Smooth muscle cell (in vitro differentiated cells): ENCODE data around the gene LARGE1. TPM values are rescaled to one million over a fixed set of nuclear protein-coding genes. Genes with fewer than 3 reads are reported as not detected.

Source experiments
- DNase-seq: peaks from one replicate; lab custom pipeline; 2025; ENCODE audit not compliant: unreplicated experiment; lab: John Stamatoyannopoulos, UW
- H2AFZ ChIP-seq: fragments of 200-600 bp; sonication (generic); 2 replicates; pipeline ENCODE4 v1.6.0; 2016; ENCODE audit warnings: antibody characterized with exemption, low read depth, mild to moderate bottlenecking
- H3F3A ChIP-seq: fragments of 200-600 bp; sonication (generic); 2 replicates; pipeline ENCODE4 v1.6.0; 2017; ENCODE audit warnings: antibody characterized with exemption, low read depth
- H3K27ac ChIP-seq: fragments of 200-600 bp; sonication (generic); 2 replicates; pipeline ENCODE4 v1.5.1; 2016; ENCODE audit warnings: low read depth, mild to moderate bottlenecking
- H3K27me3 ChIP-seq: fragments of 200-600 bp; sonication (generic); 2 replicates; pipeline ENCODE4 v1.6.1; 2016; ENCODE audit warnings: low read depth, mild to moderate bottlenecking
- H3K36me3 ChIP-seq: fragments of 200-600 bp; sonication (generic); 2 replicates; pipeline ENCODE4 v1.5.1; 2016; ENCODE audit warnings: low read depth
- H3K4me1 ChIP-seq: fragments of 200-600 bp; sonication (generic); 2 replicates; pipeline ENCODE4 v1.5.1; 2016; ENCODE audit warnings: low read depth
- H3K4me2 ChIP-seq: fragments of 200-600 bp; sonication (generic); 2 replicates; pipeline ENCODE4 v1.6.0; 2016; ENCODE audit warnings: mild to moderate bottlenecking
- H3K4me3 ChIP-seq: fragments of 200-600 bp; sonication (generic); 2 replicates; pipeline ENCODE4 v1.5.1; 2016; ENCODE audit warnings: mild to moderate bottlenecking
- H3K79me2 ChIP-seq: fragments of 200-600 bp; sonication (generic); 2 replicates; pipeline ENCODE4 v1.6.0; 2016; ENCODE audit warnings: low read depth, mild to moderate bottlenecking
- H3K9ac ChIP-seq: fragments of 200-600 bp; sonication (generic); 2 replicates; pipeline ENCODE4 v1.6.0; 2016; ENCODE audit warnings: low read depth
- H3K9me3 ChIP-seq: fragments of 200-600 bp; sonication (generic); replicated peaks from 2 replicates; pipeline ENCODE4 v1.5.1; 2016; ENCODE audit warnings: low read depth
- H4K20me1 ChIP-seq: fragments of 200-600 bp; sonication (generic); 2 replicates; pipeline ENCODE4 v1.6.0; 2016; ENCODE audit warnings: low read depth
- CTCF ChIP-seq: fragments of 200-600 bp; sonication (generic); IDR thresholded peaks from 2 replicates; pipeline ENCODE4 v1.5.1; 2017; ENCODE audit warnings: borderline replicate concordance, mild to moderate bottlenecking, antibody characterized with exemption; ENCODE audit not compliant: insufficient read depth, poor library complexity, severe bottlenecking
- WGBS: methylation state at CpG from one replicate; pipeline ENCODE4 v1.1.7; 2016; ENCODE audit warnings: low lambda C conversion rate; 5-methylcytosine and 5-hydroxymethylcytosine counted together
- polyA plus RNA-seq: library from polyadenylated mRNA; unstranded; fragments of >200 nt; fragmentation: Nextera tagmentation; extraction: Ambion mirVana; gene quantifications from 2 replicates; pipeline ENCODE4 v1.2.1, GENCODE V29; 2016
- total RNA-seq: library from RNA; depleted of rRNA; stranded (reverse); fragments of >200 nt; gene quantifications from 2 replicates; pipeline ENCODE4 v1.2.3, GENCODE V29; 2014

The LARGE1 gene
- total and polyA plus RNA-seq, 2 experiments from 2014 or later: 11.9 to 18.0 TPM

GRCh38 chr22:33882991-33883390 lies 37.3 kb downstream of the LARGE1 start:
- H3K4me3 ChIP-seq: no peak overlapping the region
- no peaks in the 10 kb centered on the region for H3K27me3 ChIP-seq
- TF ChIP-seq CTCF: no peak
- H3K9me3 ChIP-seq: no peaks in the 10 kb centered on the region
- H2AFZ ChIP-seq: no peak overlapping the region
- no peak overlapping the region for H3K9ac ChIP-seq
- H3K4me2 ChIP-seq: no peak overlapping the region
- H4K20me1 ChIP-seq: peaks cover 47% of the 10 kb centered on the region
- no peaks in the 10 kb centered on the region for H3K4me1 ChIP-seq
- H3K27ac ChIP-seq: no peak overlapping the region
- no peaks in the 10 kb centered on the region for H3F3A ChIP-seq
- H3K36me3 ChIP-seq: no peaks in the 10 kb centered on the region
- WGBS: 50% methylated on average over 6 of the region's 6 CpGs
- no peak for DNase-seq
- H3K79me2 ChIP-seq: peaks cover 3% of the 10 kb centered on the region

DNA sequence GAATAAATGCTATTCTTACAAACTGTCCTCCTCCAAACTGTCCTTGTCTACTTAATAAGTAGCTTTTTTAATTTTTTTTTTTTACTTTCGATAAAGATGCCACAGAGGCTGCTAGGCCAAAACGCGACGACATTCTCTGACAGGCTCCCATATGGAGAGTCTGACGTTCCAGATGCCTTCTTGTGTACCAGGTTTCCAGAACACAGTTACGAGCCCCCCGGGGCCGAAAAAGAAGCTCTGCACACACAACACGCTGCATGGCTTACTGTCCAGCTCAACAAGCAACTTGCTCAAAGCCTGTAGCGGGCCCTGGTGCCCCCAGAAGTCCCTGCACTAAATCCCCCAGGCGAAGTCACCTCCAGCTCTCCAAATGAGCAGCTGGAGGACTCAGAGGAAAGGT lies 39.3 kb downstream of the LARGE1 start:
- TF ChIP-seq CTCF: no peak
- no peak overlapping the region for H2AFZ ChIP-seq
- 93% methylated on average over 11 of the region's 11 CpGs for WGBS
- no peaks in the 10 kb centered on the region for H3K27me3 ChIP-seq
- H3K27ac ChIP-seq: no peak overlapping the region
- no peak for DNase-seq
- peaks cover 48% of the 10 kb centered on the region for H4K20me1 ChIP-seq
- no peaks in the 10 kb centered on the region for H3K4me1 ChIP-seq
- no peak overlapping the region for H3K9ac ChIP-seq
- no peaks in the 10 kb centered on the region for H3F3A ChIP-seq
- H3K79me2 ChIP-seq: peaks cover 3% of the 10 kb centered on the region
- no peaks in the 10 kb centered on the region for H3K9me3 ChIP-seq
- no peaks in the 10 kb centered on the region for H3K36me3 ChIP-seq
- no peak overlapping the region for H3K4me2 ChIP-seq
- no peak overlapping the region for H3K4me3 ChIP-seq

DNA sequence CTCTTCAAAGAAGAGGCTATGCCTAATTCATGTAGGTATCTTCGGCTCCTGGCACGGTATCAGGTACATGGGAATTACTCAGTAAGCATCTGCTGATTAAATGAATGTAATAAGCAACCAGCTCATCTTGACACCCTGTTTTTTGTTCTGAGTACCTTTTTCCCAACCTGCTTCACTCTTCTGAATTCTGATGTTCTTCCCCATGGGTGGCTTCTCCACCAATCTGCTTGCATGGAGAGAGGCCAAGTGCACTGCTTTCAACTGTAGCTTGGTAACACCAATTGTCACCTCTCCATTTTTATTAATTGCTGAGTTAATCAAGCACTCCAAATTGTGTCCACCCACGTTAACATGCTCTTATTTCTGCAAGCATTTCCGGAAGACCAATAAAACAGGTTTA lies 40.5 kb downstream of the LARGE1 start:
- H3K79me2 ChIP-seq: peaks cover 3% of the 10 kb centered on the region
- H4K20me1 ChIP-seq: peaks cover 41% of the 10 kb centered on the region
- no peaks in the 10 kb centered on the region for H3K9me3 ChIP-seq
- H3K4me1 ChIP-seq: no peaks in the 10 kb centered on the region
- H3K27me3 ChIP-seq: no peaks in the 10 kb centered on the region
- no peak for TF ChIP-seq CTCF
- no peak for DNase-seq
- no peak overlapping the region for H3K4me2 ChIP-seq
- H3K36me3 ChIP-seq: no peaks in the 10 kb centered on the region
- no peak overlapping the region for H3K9ac ChIP-seq
- no peak overlapping the region for H3K27ac ChIP-seq
- H3F3A ChIP-seq: no peaks in the 10 kb centered on the region
- H3K4me3 ChIP-seq: no peak overlapping the region
- 94% methylated on average over 4 of the region's 4 CpGs for WGBS
- no peak overlapping the region for H2AFZ ChIP-seq

GRCh38 chr22:33875316-33875715 lies 45.0 kb downstream of the LARGE1 start:
- Histone ChIP-seq H4K20me1 (peaks cover 11% of the 10 kb centered on the region), H3K27ac (no peak overlapping the region), H3K4me3 (no peak overlapping the region), H3K4me2 (no peak overlapping the region), H3K9ac (no peak overlapping the region), H3K9me3 (no peaks in the 10 kb centered on the region), H2AFZ (no peak overlapping the region), H3K79me2 (peaks cover 3% of the 10 kb centered on the region), H3F3A (no peaks in the 10 kb centered on the region), H3K27me3 (no peaks in the 10 kb centered on the region), H3K36me3 (no peaks in the 10 kb centered on the region), H3K4me1 (no peaks in the 10 kb centered on the region)
- no peak for TF ChIP-seq CTCF
- 87% methylated on average over 6 of the region's 6 CpGs for WGBS
- no peak for DNase-seq
